Liver (tissue), 9 donors: ENCODE measurements around the gene BCKDK. TPM values are rescaled to one million over a fixed set of nuclear protein-coding genes. Genes with fewer than 3 reads are reported as not detected.

Experiments used
- DNase-seq: peaks from one replicate; pipeline ENCODE4 v3.0.0-alpha.2; 2017; ENCODE audit warnings: low spot score
- H3K27ac ChIP-seq, 2 donors: one replicate each; pipeline ENCODE4 v1.7.0; 2013; ENCODE audit warnings: inconsistent platforms in 2 of 2, low read length in 2 of 2, control low read depth in 1 of 2, low read depth in 1 of 2, mild to moderate bottlenecking in 1 of 2
- H3K27me3 ChIP-seq, 4 donors: one replicate each; pipeline versions ENCODE4 v1.6.1 to v1.7.0; 2013; ENCODE audit warnings: low read length in 3 of 4, inconsistent platforms in 1 of 4, mild to moderate bottlenecking in 1 of 4, moderate library complexity in 1 of 4; ENCODE audit not compliant: control insufficient read depth in 4 of 4, insufficient read depth in 4 of 4
- H3K36me3 ChIP-seq, 4 donors: one replicate each; pipeline versions ENCODE4 v1.6.1 to v1.7.0; 2013; ENCODE audit warnings: low read length in 3 of 4, mild to moderate bottlenecking in 3 of 4, low read depth in 1 of 4, moderate library complexity in 1 of 4; ENCODE audit not compliant: control insufficient read depth in 4 of 4, insufficient read depth in 3 of 4
- H3K4me1 ChIP-seq, 4 donors: one replicate each; pipeline versions ENCODE4 v1.6.1 to v1.7.0; 2013; ENCODE audit warnings: low read length in 3 of 4, mild to moderate bottlenecking in 3 of 4, moderate library complexity in 1 of 4; ENCODE audit not compliant: control insufficient read depth in 4 of 4, insufficient read depth in 4 of 4
- H3K4me3 ChIP-seq, 3 donors: one replicate each; pipeline versions ENCODE4 v1.6.1 to v1.7.0; 2013; ENCODE audit warnings: low read length in 3 of 3, control low read depth in 1 of 3, low read depth in 1 of 3, mild to moderate bottlenecking in 1 of 3
- H3K9ac ChIP-seq, 2 donors: one replicate each; pipeline ENCODE4 v1.7.0; 2013; ENCODE audit warnings: low read length in 2 of 2, mild to moderate bottlenecking in 2 of 2, moderate library complexity in 2 of 2, control low read depth in 1 of 2, low read depth in 1 of 2
- H3K9me3 ChIP-seq, 4 donors: one replicate each; pipeline versions ENCODE4 v1.6.1 to v1.7.0; 2013; ENCODE audit warnings: low read length in 3 of 4; ENCODE audit not compliant: control insufficient read depth in 4 of 4
- EGR1 ChIP-seq, 2 donors: IDR thresholded peaks; 2 replicates each; pipeline ENCODE4 v1.6.1; 2016 to 2018; ENCODE audit warnings: antibody characterized with exemption in 2 of 2, low read depth in 2 of 2
- FOXA1 ChIP-seq: IDR thresholded peaks from 2 replicates; pipeline ENCODE4 v1.6.1; 2016; ENCODE audit warnings: antibody characterized with exemption
- FOXA2 ChIP-seq: IDR thresholded peaks from 2 replicates; pipeline ENCODE4 v1.6.1; 2016; ENCODE audit warnings: antibody characterized with exemption
- HNF4A ChIP-seq, 2 donors: conservative IDR thresholded peaks; 2 replicates each; pipeline ENCODE4 v1.6.1; 2016; ENCODE audit warnings: antibody characterized with exemption in 2 of 2, mild to moderate bottlenecking in 2 of 2
- HNF4G ChIP-seq: IDR thresholded peaks from 2 replicates; pipeline ENCODE4 v1.6.1; 2016; ENCODE audit warnings: antibody characterized with exemption
- JUND ChIP-seq, 2 donors: IDR thresholded peaks; 2 replicates each; pipeline ENCODE4 v1.6.1; 2016; ENCODE audit warnings: antibody characterized with exemption in 2 of 2
- RXRA ChIP-seq, 2 donors: IDR thresholded peaks; 2 replicates each; pipeline ENCODE4 v1.6.1; 2017 to 2018; ENCODE audit warnings: antibody characterized with exemption in 2 of 2, mild to moderate bottlenecking in 1 of 2
- SP1 ChIP-seq: IDR thresholded peaks from 2 replicates; pipeline ENCODE4 v1.6.1; 2018; ENCODE audit warnings: antibody characterized with exemption, mild to moderate bottlenecking
- YY1 ChIP-seq: IDR thresholded peaks from 2 replicates; pipeline ENCODE4 v1.6.1; 2016; ENCODE audit warnings: antibody characterized with exemption, mild to moderate bottlenecking
- ZBTB33 ChIP-seq: IDR thresholded peaks from 2 replicates; pipeline ENCODE4 v1.6.1; 2016; ENCODE audit warnings: antibody characterized with exemption
- WGBS: extraction: QIAGEN DNeasy Blood & Tissue Kit; methylation state at CpG from one replicate; pipeline ENCODE4 v1.1.7; 2013; 5-methylcytosine and 5-hydroxymethylcytosine counted together
- polyA plus RNA-seq, 2 donors: library from polyadenylated mRNA; stranded (reverse) in 1 of 2; unstranded in 1 of 2; fragments of 200-250 nt in 1 of 2; fragments of >200 nt in 1 of 2; fragmentation: Nextera tagmentation in 1 of 2; extraction: Ambion mirVana in 1 of 2; gene quantifications; one replicate each; pipeline versions ENCODE4 v1.2.1 to v1.2.3, GENCODE V29; 2013 to 2015
- total RNA-seq, 2 donors: library from RNA; depleted of rRNA; stranded (reverse); fragments of >200 nt; gene quantifications; one replicate each; pipeline ENCODE4 v1.2.3, GENCODE V29; 2014
- TF ChIP-seq, protein P1 (sequence below): IDR thresholded peaks from 2 replicates; pipeline ENCODE4 v1.6.1; 2016; ENCODE audit warnings: antibody characterized with exemption, mild to moderate bottlenecking
- TF ChIP-seq, protein P2 (sequence below): fragments of 150-350 bp; IDR thresholded peaks from 2 replicates; pipeline ENCODE4 v1.5.1; 2017; ENCODE audit warnings: improper control_type of control experiment, low read depth, low read length; ENCODE audit not compliant: missing input control
- TF ChIP-seq, protein P3 (sequence below): IDR thresholded peaks from 2 replicates; pipeline ENCODE4 v1.6.1; 2016; ENCODE audit warnings: antibody characterized with exemption
- donor health status: healthy.
- donor health status: healthy.
- donor health status: healthy.
- donor health status: healthy.
- donor health status: healthy.

Gene BCKDK
- total and polyA plus RNA-seq, 4 donors: 10.0 to 41.6 (median 34.9) TPM

- Histone ChIP-seq H3K9me3 (no peaks in the 10 kb centered on the region), H3K4me1 (peaks cover 27 to 62% (median 44%) of the 10 kb centered on the region in 4 donors), H3K4me3 (no peak overlapping the region), H3K27ac (peak overlapping the region; percentile 76 to 81), H3K27me3 (no peaks in the 10 kb centered on the region), H3K9ac (no peak overlapping the region), H3K36me3 (peaks cover 0 to 10% (median 6%) of the 10 kb centered on the region in 4 donors)
- DNase-seq: no peak
- peak; percentile 51 for TF ChIP-seq SP1
- TF ChIP-seq FOXA2: peak; percentile 64
- TF ChIP-seq RXRA (IDR thresholded peaks at IDR 0.05): peak; percentile 38 to 74
- TF ChIP-seq JUND (IDR thresholded peaks at IDR 0.05): peak in 1 of 2 donors; percentile 27
- peak in 1 of 2 donors; percentile 35 for TF ChIP-seq EGR1 (IDR thresholded peaks at IDR 0.05; ENCODE audit: low read depth in 2 of 2)
- no peak for TF ChIP-seq HNF4G
- TF ChIP-seq, protein P1, sequence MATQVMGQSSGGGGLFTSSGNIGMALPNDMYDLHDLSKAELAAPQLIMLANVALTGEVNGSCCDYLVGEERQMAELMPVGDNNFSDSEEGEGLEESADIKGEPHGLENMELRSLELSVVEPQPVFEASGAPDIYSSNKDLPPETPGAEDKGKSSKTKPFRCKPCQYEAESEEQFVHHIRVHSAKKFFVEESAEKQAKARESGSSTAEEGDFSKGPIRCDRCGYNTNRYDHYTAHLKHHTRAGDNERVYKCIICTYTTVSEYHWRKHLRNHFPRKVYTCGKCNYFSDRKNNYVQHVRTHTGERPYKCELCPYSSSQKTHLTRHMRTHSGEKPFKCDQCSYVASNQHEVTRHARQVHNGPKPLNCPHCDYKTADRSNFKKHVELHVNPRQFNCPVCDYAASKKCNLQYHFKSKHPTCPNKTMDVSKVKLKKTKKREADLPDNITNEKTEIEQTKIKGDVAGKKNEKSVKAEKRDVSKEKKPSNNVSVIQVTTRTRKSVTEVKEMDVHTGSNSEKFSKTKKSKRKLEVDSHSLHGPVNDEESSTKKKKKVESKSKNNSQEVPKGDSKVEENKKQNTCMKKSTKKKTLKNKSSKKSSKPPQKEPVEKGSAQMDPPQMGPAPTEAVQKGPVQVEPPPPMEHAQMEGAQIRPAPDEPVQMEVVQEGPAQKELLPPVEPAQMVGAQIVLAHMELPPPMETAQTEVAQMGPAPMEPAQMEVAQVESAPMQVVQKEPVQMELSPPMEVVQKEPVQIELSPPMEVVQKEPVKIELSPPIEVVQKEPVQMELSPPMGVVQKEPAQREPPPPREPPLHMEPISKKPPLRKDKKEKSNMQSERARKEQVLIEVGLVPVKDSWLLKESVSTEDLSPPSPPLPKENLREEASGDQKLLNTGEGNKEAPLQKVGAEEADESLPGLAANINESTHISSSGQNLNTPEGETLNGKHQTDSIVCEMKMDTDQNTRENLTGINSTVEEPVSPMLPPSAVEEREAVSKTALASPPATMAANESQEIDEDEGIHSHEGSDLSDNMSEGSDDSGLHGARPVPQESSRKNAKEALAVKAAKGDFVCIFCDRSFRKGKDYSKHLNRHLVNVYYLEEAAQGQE: no peak
- TF ChIP-seq ZBTB33: no peak
- peak; percentile 31 to 50 for TF ChIP-seq HNF4A (conservative IDR thresholded peaks at IDR 0.05)
- peak; percentile 25 for TF ChIP-seq FOXA1
- 78% methylated on average over 26 of the region's 26 CpGs for WGBS
These were observed 2.2 kb downstream of the BCKDK start for GRCh38 chr16:31110106-31111034.

DNA sequence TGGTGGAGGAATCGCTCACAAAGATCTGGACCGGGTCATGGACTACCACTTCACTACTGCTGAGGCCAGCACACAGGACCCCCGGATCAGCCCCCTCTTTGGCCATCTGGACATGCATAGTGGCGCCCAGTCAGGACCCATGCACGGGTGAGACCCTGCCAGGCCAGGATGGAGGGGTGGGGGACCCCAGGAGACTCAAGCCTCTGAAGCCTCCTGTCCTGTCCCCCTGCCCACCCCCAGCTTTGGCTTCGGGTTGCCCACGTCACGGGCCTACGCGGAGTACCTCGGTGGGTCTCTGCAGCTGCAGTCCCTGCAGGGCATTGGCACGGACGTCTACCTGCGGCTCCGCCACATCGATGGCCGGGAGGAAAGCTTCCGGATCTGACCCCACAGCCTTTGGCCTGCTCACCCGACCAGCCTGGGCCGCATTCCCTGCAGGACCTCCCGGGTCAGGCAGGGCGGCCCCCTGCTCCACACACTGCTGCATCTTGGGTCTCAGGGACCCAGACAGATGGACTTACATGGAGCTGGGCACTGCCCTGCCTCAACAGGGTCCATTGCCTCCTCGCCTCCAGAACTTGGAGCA is 3.8 kb downstream of the BCKDK start:
- Histone ChIP-seq H3K27ac (peak overlapping the region; percentile 67 to 84), H3K9me3 (no peaks in the 10 kb centered on the region), H3K27me3 (no peaks in the 10 kb centered on the region), H3K36me3 (peaks cover 0 to 10% (median 6%) of the 10 kb centered on the region in 4 donors), H3K4me1 (peaks cover 27 to 60% (median 47%) of the 10 kb centered on the region in 4 donors), H3K4me3 (no peak overlapping the region), H3K9ac (no peak overlapping the region)
- no peak for TF ChIP-seq FOXA2
- no peak for TF ChIP-seq YY1
- TF ChIP-seq RXRA (IDR thresholded peaks at IDR 0.05): no peak
- no peak for TF ChIP-seq SP1
- no peak for TF ChIP-seq HNF4A (conservative IDR thresholded peaks at IDR 0.05)
- TF ChIP-seq ZBTB33: no peak
- TF ChIP-seq, protein P2, sequence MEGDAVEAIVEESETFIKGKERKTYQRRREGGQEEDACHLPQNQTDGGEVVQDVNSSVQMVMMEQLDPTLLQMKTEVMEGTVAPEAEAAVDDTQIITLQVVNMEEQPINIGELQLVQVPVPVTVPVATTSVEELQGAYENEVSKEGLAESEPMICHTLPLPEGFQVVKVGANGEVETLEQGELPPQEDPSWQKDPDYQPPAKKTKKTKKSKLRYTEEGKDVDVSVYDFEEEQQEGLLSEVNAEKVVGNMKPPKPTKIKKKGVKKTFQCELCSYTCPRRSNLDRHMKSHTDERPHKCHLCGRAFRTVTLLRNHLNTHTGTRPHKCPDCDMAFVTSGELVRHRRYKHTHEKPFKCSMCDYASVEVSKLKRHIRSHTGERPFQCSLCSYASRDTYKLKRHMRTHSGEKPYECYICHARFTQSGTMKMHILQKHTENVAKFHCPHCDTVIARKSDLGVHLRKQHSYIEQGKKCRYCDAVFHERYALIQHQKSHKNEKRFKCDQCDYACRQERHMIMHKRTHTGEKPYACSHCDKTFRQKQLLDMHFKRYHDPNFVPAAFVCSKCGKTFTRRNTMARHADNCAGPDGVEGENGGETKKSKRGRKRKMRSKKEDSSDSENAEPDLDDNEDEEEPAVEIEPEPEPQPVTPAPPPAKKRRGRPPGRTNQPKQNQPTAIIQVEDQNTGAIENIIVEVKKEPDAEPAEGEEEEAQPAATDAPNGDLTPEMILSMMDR: no peak
- no peak for TF ChIP-seq HNF4G
- TF ChIP-seq, protein P3, sequence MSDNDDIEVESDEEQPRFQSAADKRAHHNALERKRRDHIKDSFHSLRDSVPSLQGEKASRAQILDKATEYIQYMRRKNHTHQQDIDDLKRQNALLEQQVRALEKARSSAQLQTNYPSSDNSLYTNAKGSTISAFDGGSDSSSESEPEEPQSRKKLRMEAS: no peak
- DNase-seq: no peak
- 96% methylated on average over 23 of the region's 23 CpGs for WGBS
